ENCODE data around the gene TOM1L1.

GRCh38 chr17:54951286-54951685, 50.6 kb downstream of the TOM1L1 start:
- TF ChIP-seq CTCF (IDR thresholded peaks at IDR 0.05; ENCODE audit: insufficient read depth, low read length, poor library complexity, severe bottlenecking) (no peak), EZH2phosphoT487 (conservative IDR thresholded peaks at IDR 0.05; ENCODE audit: low read length) (no peak)
